ENCODE measurements around the gene ITLN2.
"Not testable (repeated sequence)": the region's sequence is repeated elsewhere in the genome, so short reads cannot be mapped to it uniquely, and the experiment has no call there.

The ITLN2 gene

GRCh38 chr1:160952129-160952510 is 2.5 kb downstream of the ITLN2 start:
- no peak for DNase-seq

- peak; percentile 77 for DNase-seq
Measured at GRCh38 chr1:160951443-160952128, 3.0 kb downstream of the ITLN2 start.

- no peak for DNase-seq
Measured at GRCh38 chr1:160950657-160951056, 4.0 kb downstream of the ITLN2 start.

- DNase-seq = no peak
Measured at GRCh38 chr1:160949881-160950280, 4.7 kb downstream of the ITLN2 start.

- not testable (repeated sequence) for DNase-seq
Measured at GRCh38 chr1:160949216-160949880, 5.3 kb downstream of the ITLN2 start.

GRCh38 chr1:160947174-160947759 is 7.3 kb downstream of the ITLN2 start:
- not testable (repeated sequence) for DNase-seq

- DNase-seq = not testable (repeated sequence)
Measured at GRCh38 chr1:160945881-160946280, 8.7 kb downstream of the ITLN2 start.

GRCh38 chr1:160945079-160945478 is 9.5 kb downstream of the ITLN2 start:
- DNase-seq = no peak

GRCh38 chr1:160942926-160943325 is 11.7 kb downstream of the ITLN2 start:
- DNase-seq = no peak

GRCh38 chr1:160936666-160937065 is 17.9 kb downstream of the ITLN2 start:
- DNase-seq = not testable (repeated sequence)

- no peak for DNase-seq
Measured at GRCh38 chr1:160935527-160936258, 18.9 kb downstream of the ITLN2 start.

- DNase-seq = not testable (repeated sequence)
Measured at GRCh38 chr1:160933305-160933704, 21.3 kb downstream of the ITLN2 start.

- no peak for DNase-seq
Measured at GRCh38 chr1:160925652-160926244, 28.9 kb downstream of the ITLN2 start.

- DNase-seq = no peak
Measured at GRCh38 chr1:160924791-160925651, 29.6 kb downstream of the ITLN2 start.

- DNase-seq = no peak
Measured at GRCh38 chr1:160916666-160917065, 37.9 kb downstream of the ITLN2 start.

GRCh38 chr1:160913229-160913628 is 41.4 kb downstream of the ITLN2 start:
- DNase-seq = not testable (repeated sequence)

- DNase-seq = no peak
Measured at GRCh38 chr1:160911925-160912324, 42.7 kb downstream of the ITLN2 start.

- DNase-seq = no peak
Measured at GRCh38 chr1:160911441-160911840, 43.2 kb downstream of the ITLN2 start.

GRCh38 chr1:160910170-160910750 is 44.3 kb downstream of the ITLN2 start:
- no peak for DNase-seq

GRCh38 chr1:160907976-160908375 is 46.6 kb downstream of the ITLN2 start:
- no peak for DNase-seq

GRCh38 chr1:160905617-160905989 is 49.0 kb downstream of the ITLN2 start:
- DNase-seq = no peak

Measured in activated CD4-positive, alpha-beta T cell treated with anti-CD3 and anti-CD28 coated beads, Interleukin-10, Interleukin-2, amounts not matched to agents 100 ng/mL and 50 ng/mL, durations not matched to agents 16 hours and 8 hours (primary cell).